Suprapubic skin (tissue), 4 donors: ENCODE measurements around the gene LAIR2. TPM values are rescaled to one million over a fixed set of nuclear protein-coding genes. Genes with fewer than 3 reads are reported as not detected.

Experiments used
- DNase-seq, 2 donors: peaks; one replicate each; pipeline ENCODE4 v3.0.0-alpha.2; 2019; ENCODE audit warnings: low spot score in 2 of 2
- H3K27ac ChIP-seq: fragments of 200-600 bp; sonication (generic); one replicate; pipeline ENCODE4 v1.5.1; 2019
- H3K27me3 ChIP-seq: fragments of 200-600 bp; sonication (generic); one replicate; pipeline ENCODE4 v1.5.1; 2019
- H3K36me3 ChIP-seq: fragments of 200-600 bp; sonication (generic); one replicate; pipeline ENCODE4 v1.5.1; 2019
- H3K4me1 ChIP-seq: fragments of 200-600 bp; sonication (generic); one replicate; pipeline ENCODE4 v1.5.1; 2019
- H3K4me3 ChIP-seq: fragments of 200-600 bp; sonication (generic); one replicate; pipeline ENCODE4 v1.5.1; 2019; ENCODE audit warnings: mild to moderate bottlenecking
- H3K9me3 ChIP-seq: fragments of 200-600 bp; sonication (generic); one replicate; pipeline ENCODE4 v1.5.1; 2019
- EP300 ChIP-seq: sonication (generic); formaldehyde crosslinking; IDR thresholded peaks from one replicate; pipeline ENCODE4 v1.6.1; 2017; ENCODE audit warnings: antibody characterized with exemption
- POLR2A ChIP-seq, 2 donors: fragments of 450-650 bp; IDR thresholded peaks; one replicate each; pipeline ENCODE4 v1.6.1; 2017; ENCODE audit warnings: antibody characterized with exemption in 2 of 2, mild to moderate bottlenecking in 2 of 2, moderate library complexity in 2 of 2
- POLR2AphosphoS5 ChIP-seq, 3 donors: sonication (generic); formaldehyde crosslinking; IDR thresholded peaks; one replicate each; pipeline ENCODE4 v1.6.1; 2017; ENCODE audit warnings: antibody characterized with exemption in 3 of 3
- WGBS: methylation state at CpG from one replicate; pipeline ENCODE4 v1.1.5; 2018; 5-methylcytosine and 5-hydroxymethylcytosine counted together
- total RNA-seq, 4 donors: library from RNA; depleted of rRNA; stranded (reverse); fragments of >200 nt; gene quantifications; one replicate each; pipeline ENCODE4 v1.1.0, GENCODE V29; 2016
- TF ChIP-seq, protein P1 (sequence below), 2 donors: fragments of 200-600 bp in 1 of 2; fragments of 450-650 bp in 1 of 2; sonication (generic) in 1 of 2; IDR thresholded peaks; one replicate each; pipeline ENCODE4 v1.5.1; 2016 to 2019; ENCODE audit warnings: antibody characterized with exemption in 2 of 2, mild to moderate bottlenecking in 1 of 2, moderate library complexity in 1 of 2

The LAIR2 gene
- total RNA-seq, 4 donors from 2014 or later: not detected

DNA sequence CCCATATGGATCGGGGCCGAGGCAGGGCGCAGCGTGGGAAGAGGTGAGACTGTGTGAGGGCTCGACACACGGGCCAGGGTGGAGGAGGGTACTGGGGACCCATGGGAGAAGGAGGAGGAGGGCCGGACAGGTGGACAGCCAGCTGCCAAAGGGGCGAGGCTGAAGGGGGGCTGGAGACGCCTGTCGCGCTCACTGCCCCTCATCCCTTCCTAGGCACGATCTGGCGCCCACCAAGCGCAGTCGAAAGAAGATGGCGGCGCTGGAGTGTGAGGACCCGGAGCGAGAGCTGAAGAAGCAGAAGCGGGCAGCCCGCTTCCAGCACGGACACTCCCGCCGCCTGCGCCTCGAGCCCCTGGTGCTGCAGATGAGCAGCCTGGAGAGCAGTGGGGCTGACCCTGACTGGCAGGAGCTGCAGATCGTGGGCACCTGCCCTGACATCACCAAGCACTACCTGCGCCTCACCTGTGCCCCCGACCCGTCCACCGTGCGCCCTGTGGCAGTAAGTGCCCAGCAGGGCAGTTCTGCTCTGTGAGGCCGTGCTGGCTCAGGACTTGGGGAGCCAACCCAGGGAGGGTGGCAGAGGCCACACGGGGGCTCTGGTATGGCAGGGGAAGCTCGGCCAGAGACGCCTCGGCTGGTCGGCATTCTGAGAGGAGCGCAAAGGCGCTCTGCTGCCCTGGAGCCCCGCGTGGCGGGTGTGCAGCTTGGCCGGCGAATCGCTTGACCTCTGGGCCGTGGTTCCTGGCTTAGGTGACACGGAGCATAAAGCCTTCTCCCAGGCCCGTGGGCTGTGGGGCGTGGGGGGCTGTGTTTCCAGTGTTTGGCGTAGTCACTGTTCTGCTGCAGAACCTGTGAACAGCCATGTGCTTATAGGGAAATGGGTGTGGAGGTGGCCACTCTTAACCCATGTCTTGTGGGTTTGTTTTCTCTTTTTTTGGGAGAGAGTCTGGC, 45.9 kb upstream of the LAIR2 start:
- Histone ChIP-seq H3K9me3 (no peaks in the 10 kb centered on the region), H3K36me3 (peaks cover 100% of the 10 kb centered on the region), H3K4me1 (peaks cover 18% of the 10 kb centered on the region), H3K27me3 (no peaks in the 10 kb centered on the region), H3K27ac (no peak overlapping the region), H3K4me3 (no peak overlapping the region)
- 90% methylated on average over 36 of the region's 51 CpGs for WGBS
- TF ChIP-seq EP300: no peak
- TF ChIP-seq POLR2A (IDR thresholded peaks at IDR 0.05): no peak
- TF ChIP-seq, protein P1, sequence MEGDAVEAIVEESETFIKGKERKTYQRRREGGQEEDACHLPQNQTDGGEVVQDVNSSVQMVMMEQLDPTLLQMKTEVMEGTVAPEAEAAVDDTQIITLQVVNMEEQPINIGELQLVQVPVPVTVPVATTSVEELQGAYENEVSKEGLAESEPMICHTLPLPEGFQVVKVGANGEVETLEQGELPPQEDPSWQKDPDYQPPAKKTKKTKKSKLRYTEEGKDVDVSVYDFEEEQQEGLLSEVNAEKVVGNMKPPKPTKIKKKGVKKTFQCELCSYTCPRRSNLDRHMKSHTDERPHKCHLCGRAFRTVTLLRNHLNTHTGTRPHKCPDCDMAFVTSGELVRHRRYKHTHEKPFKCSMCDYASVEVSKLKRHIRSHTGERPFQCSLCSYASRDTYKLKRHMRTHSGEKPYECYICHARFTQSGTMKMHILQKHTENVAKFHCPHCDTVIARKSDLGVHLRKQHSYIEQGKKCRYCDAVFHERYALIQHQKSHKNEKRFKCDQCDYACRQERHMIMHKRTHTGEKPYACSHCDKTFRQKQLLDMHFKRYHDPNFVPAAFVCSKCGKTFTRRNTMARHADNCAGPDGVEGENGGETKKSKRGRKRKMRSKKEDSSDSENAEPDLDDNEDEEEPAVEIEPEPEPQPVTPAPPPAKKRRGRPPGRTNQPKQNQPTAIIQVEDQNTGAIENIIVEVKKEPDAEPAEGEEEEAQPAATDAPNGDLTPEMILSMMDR (IDR thresholded peaks at IDR 0.05): no peak
- no peak for TF ChIP-seq POLR2AphosphoS5 (IDR thresholded peaks at IDR 0.05)
- no peak for DNase-seq

DNA sequence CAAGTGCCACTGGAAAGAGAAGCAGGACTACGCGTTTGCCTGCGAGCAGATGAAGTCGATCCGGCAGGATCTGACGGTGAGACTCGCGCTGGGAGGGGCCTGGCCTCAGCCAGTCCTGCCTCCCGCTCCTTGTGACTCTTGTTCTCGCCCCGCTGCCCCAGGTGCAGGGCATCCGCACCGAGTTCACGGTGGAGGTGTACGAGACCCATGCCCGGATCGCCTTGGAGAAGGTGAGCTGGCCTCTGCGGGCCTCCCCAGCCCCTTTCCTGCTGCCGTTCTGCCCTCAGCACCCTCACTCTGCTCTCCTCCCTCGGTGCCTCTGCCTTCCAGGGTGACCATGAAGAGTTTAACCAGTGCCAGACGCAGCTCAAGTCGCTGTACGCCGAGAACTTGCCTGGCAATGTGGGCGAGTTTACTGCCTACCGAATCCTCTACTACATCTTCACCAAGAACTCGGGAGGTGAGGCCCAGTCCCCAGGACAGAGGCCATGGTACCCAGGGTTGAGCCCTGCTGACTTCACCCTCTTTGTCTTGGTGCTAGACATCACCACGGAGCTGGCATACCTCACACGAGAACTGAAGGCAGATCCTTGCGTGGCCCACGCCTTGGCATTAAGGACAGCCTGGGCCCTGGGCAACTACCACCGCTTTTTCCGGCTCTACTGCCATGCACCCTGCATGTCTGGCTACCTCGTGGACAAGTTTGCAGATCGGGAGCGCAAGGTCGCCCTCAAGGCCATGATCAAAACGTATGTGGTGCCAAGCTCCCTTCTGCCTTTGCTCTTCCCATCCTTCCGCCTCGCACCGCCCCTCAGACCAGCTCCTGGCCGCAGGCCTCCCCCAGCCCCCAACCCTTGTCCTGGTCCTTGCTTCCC, 44.6 kb upstream of the LAIR2 start:
- TF ChIP-seq POLR2AphosphoS5 (IDR thresholded peaks at IDR 0.05) (no peak), POLR2A (IDR thresholded peaks at IDR 0.05) (no peak), EP300 (no peak)
- TF ChIP-seq, protein P1 (IDR thresholded peaks at IDR 0.05): no peak
- Histone ChIP-seq H3K4me1 (peaks cover 26% of the 10 kb centered on the region), H3K4me3 (no peak overlapping the region), H3K36me3 (peaks cover 92% of the 10 kb centered on the region), H3K27ac (no peak overlapping the region), H3K9me3 (no peaks in the 10 kb centered on the region), H3K27me3 (no peaks in the 10 kb centered on the region)
- WGBS: 92% methylated on average over 41 of the region's 42 CpGs
- DNase-seq: no peak

DNA sequence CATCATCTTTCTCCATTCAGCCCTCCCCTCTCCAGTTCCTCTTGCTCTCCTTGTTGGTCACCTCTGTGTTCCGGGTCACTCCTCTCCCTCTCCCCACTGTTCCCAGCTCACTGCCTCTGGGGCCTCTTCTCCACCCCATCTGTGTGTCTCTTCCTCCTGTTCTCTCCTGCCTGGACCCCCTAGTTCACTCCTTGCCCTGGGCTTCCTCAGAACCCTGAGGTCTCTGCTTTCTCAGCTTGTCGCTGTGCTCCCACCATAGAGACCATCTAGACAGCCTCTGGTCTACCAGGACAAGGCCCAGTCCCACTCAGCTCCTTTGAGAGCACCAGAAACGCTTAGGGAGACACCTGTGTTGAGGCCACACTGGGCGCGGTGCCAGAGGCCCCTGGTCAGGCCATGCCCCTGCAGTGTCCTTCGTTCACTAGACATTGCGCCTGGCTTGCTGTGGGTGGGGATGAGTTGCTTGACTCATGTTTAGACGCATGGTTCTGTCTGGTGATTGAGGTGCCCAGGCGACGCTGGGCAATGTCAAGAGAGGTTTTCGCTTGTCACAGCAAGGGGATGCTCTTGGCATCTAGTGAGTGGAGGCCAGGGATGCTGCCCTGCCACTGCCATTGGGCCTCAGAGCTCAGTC, 43.9 kb upstream of the LAIR2 start:
- TF ChIP-seq, protein P1 (IDR thresholded peaks at IDR 0.05): no peak
- TF ChIP-seq POLR2AphosphoS5 (IDR thresholded peaks at IDR 0.05) (no peak), EP300 (no peak), POLR2A (IDR thresholded peaks at IDR 0.05) (no peak)
- no peak overlapping the region for H3K27ac ChIP-seq
- WGBS: 70% methylated on average over 3 of the region's 11 CpGs
- H3K27me3 ChIP-seq: no peaks in the 10 kb centered on the region
- H3K9me3 ChIP-seq: no peaks in the 10 kb centered on the region
- DNase-seq: no peak
- H3K4me1 ChIP-seq: peaks cover 33% of the 10 kb centered on the region
- no peak overlapping the region for H3K4me3 ChIP-seq
- H3K36me3 ChIP-seq: peaks cover 85% of the 10 kb centered on the region

DNA sequence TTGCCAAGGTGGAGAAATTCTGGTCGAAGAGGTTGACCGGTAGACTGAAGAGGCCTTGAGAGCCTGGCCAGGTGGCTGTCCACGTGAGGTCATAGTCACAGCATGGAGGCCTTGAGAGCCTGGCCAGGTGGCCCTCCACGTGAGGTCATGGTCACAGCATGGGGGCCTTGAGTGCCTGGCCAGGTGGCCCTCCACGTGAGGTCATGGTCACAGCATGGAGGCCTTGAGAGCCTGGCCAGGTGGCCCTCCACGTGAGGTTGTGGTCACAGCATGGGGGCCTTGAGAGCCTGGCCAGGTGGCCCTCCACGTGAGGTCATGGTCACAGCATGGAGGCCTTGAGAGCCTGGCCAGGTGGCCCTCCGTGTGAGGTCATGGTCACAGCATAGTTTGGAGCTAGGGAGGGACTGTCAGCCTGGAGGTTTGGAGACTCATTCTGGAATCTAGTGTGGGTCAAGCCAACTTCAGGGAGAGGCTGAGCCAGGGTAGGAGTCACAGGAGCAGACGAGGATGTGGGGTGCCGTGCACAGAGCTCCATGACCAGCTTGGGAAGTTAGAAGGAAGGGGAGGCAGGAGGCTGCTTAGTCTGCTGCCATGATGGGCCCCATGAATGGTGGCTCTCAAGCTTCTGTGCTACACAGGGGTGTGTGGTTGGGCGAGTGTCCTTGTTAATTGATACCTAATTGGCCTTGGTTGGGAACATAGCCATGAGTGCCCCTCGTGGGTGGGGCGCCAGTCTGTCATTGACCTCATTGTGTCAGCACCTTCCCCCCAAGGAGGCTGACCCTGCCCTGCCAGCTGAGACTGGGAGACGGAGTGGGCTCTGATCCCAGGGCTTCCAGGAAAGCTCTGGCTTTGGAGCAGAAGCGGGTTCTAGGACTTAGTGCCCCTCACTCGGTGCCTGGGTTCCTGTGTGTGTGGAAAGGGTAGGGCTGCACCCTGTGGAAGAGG, 43.1 kb upstream of the LAIR2 start:
- 71% methylated on average over 7 of the region's 16 CpGs for WGBS
- H3K4me1 ChIP-seq: peaks cover 41% of the 10 kb centered on the region
- no peak overlapping the region for H3K27ac ChIP-seq
- no peaks in the 10 kb centered on the region for H3K9me3 ChIP-seq
- TF ChIP-seq, protein P1 (IDR thresholded peaks at IDR 0.05): no peak
- TF ChIP-seq POLR2A (IDR thresholded peaks at IDR 0.05) (no peak), EP300 (no peak), POLR2AphosphoS5 (IDR thresholded peaks at IDR 0.05) (no peak)
- DNase-seq: peak in 1 of 2 donors; percentile 69
- H3K4me3 ChIP-seq: no peak overlapping the region
- no peaks in the 10 kb centered on the region for H3K27me3 ChIP-seq
- peaks cover 77% of the 10 kb centered on the region for H3K36me3 ChIP-seq
